LNCAP (cell line): ENCODE data around the gene CFAP65.

ENCODE experiments used
- TF ChIP-seq, protein P1 (sequence below): fragments of 450-650 bp; IDR thresholded peaks from 2 replicates; pipeline ENCODE4 v1.5.1; 2017; ENCODE audit warnings: mild to moderate bottlenecking

The CFAP65 gene

DNA sequence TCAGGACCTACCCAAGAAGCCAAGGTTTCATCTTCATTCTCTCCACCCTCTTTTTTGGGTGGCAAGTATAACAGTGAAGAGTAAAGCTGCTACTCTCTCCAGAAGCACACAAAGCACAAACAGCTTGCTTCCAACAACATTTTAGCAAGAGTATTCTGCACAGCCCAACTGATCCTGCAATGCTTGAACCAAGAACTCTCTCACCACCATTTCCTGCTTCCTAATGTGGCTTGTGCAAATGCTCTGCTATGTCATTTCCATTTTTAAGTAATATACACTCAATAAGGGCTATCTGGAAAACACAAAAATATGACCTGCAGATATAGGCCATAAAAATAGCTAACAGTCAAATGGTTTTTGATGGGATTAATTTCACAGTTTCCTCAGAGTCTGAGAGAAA lies 43.5 kb upstream of the CFAP65 start:
- TF ChIP-seq, protein P1, sequence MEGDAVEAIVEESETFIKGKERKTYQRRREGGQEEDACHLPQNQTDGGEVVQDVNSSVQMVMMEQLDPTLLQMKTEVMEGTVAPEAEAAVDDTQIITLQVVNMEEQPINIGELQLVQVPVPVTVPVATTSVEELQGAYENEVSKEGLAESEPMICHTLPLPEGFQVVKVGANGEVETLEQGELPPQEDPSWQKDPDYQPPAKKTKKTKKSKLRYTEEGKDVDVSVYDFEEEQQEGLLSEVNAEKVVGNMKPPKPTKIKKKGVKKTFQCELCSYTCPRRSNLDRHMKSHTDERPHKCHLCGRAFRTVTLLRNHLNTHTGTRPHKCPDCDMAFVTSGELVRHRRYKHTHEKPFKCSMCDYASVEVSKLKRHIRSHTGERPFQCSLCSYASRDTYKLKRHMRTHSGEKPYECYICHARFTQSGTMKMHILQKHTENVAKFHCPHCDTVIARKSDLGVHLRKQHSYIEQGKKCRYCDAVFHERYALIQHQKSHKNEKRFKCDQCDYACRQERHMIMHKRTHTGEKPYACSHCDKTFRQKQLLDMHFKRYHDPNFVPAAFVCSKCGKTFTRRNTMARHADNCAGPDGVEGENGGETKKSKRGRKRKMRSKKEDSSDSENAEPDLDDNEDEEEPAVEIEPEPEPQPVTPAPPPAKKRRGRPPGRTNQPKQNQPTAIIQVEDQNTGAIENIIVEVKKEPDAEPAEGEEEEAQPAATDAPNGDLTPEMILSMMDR = no peak

DNA sequence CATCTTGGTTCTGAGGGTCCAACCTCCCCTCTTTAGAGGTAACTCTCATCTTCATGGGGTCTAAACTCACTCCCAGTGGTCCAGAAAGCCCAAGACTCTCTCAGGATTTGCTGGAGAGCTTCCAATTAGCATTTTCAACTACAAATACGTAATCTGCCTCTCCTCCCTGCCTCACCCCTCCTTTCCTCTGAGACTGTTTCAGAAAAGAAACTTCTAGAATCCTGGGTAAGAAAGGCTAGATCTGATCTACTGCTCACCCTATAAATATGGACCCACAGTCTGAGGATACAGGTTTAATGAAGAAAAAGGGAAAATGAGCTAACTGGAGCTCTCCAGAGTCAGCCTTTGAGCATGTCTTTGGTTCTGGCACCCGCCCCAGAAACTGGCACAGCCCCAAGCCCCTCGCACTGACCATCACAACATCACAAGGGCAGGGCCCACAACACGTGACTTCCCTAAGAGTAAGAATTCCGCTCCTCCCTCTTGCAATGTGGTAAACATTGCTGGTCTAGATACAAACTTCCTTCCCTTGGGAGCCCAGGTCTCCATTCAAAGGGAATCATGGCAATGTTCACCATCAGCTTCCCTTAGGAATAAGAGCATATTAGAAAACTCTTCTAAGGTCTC lies 41.1 kb upstream of the CFAP65 start:
- TF ChIP-seq, protein P1 = no peak

DNA sequence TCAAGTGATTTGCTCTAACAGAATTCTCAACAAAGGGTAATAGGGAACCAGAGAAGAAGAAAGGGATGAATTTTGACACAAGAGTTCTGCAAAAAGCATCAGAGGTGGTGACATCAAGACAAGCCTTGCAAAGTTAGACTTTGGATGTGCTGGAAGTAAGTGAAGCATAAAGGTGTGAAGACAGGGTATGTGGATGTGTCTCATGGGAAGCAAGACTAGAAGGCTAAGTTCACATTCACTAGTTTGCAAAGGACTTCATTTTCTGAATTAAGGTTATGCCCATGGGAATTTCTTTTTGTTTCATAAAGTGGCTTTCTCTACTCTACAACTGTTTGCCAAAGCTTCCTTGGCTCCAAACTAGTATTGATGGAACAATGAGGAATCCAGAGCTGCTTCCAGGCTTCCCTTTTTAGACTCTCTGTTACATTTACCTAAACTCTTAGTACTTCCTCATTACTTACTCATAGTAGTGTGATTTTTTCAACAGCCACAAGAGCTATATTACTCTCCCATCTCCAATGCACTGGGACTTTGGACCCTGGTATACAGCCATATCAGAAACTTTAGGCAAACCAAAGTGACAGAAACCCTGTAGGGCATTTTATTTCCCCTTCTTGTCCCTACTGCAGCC lies 40.5 kb upstream of the CFAP65 start:
- TF ChIP-seq, protein P1 = no peak

DNA sequence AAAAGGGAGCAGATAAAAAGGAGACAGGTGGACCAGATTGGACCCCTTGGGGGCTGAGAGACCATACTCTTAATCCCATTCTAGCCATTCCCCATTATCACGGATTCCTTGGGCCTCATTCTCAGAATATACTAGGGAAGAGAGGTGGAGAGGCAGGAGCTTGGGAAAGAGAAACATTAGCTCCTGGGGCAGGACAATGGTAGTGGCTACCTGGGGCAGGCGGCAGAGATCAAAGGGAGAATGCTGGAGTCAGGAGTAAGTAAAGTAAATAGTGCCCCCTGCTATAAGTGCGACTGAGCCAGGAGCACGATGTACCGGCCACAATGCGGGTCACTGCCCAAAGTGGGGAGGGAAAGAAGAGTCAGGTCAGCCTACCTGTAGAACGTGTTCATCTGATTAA lies 39.8 kb upstream of the CFAP65 start:
- TF ChIP-seq, protein P1 = no peak

DNA sequence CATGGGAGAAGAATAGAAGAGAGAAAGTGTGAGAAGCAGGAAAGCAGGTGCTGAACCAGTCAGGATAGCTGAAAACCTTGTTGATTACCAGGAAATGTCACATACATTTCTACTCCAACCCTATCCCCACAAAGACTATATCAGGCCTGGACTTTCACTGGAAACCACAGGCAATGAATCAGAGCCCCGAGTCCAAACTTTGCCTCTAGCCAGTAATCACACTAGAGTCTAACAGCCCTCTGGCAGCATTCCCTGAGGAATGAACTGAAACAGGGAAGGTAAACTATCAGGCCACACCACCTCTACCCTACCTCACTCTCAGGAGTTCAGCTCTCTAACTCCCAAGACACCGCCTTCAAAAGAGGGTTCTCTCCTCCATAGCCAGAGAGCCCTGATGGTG lies 38.1 kb upstream of the CFAP65 start:
- TF ChIP-seq, protein P1 = no peak

DNA sequence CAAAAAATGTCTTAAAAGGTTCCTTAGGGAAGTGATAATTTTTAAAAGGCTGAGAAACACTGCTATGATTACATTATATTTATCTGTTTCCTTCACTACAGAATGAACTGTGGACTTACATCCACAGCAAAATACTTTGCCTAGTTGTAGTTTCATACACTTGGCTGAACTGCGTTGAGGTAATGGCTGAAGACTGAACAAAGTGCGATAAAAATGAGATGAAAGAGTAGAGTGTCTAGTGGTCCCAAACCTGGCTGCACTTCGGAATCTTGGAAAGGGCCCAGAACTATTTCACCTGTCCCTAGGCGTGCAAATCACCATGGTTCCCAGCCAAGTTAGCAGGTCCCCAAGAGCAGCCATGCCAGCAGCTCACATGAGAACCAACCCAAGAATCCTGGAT lies 37.6 kb upstream of the CFAP65 start:
- TF ChIP-seq, protein P1 = no peak

DNA sequence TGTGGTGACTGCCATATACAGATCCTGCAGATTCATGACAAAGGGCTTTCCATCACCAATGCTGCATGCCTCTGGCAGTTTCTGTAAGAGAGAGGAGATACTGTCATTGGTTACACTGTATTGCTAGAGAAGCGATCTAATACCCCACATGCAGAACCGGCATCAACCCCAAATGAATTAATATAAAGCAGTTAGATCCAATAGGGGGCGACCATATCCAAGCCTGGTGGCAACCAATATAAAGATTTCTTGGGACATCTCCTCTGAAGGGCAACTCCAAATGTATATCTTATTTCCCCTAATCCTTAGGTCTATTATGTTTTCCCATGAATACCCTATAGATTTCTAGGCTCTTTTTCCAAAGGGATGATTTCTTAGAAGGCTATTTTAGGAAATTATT lies 36.8 kb upstream of the CFAP65 start:
- TF ChIP-seq, protein P1 = no peak
